ENCODE measurements around the gene SOBP. TPM values are rescaled to one million over a fixed set of nuclear protein-coding genes. Genes with fewer than 3 reads are reported as not detected.

Gene SOBP
- total and polyA plus RNA-seq, 2 experiments from 2014 or later, result 1.5 to 3.0 TPM

GRCh38 chr6:107624541-107624940 lies 134.6 kb downstream of the SOBP start:
- H3K9me2 ChIP-seq (ENCODE audit: insufficient read depth), result 0 out of 2 replicates have a peak, but pooled peaks cover 9% of the 10 kb centered on the region
- Mint-ChIP-seq H3K27ac (no peak overlapping the region), H3K4me1 (peaks cover 70% of the 10 kb centered on the region), H3K4me3 (no peak overlapping the region), H3K9me3 (no peaks in the 10 kb centered on the region), H3K36me3 (ENCODE audit: low read depth) (no peaks in the 10 kb centered on the region), H3K27me3 (ENCODE audit: insufficient read depth, low read depth, poor library complexity) (peaks cover 1% of the 10 kb centered on the region)
- no peaks in the 10 kb centered on the region for H3K79me2 ChIP-seq (replicated peaks; ENCODE audit: insufficient read depth)
- H3K4me1 ChIP-seq (ENCODE audit: insufficient read depth), result peaks cover 53% of the 10 kb centered on the region
- no peaks in the 10 kb centered on the region for H3K27me3 ChIP-seq (ENCODE audit: insufficient read depth)
- no peaks in the 10 kb centered on the region for H3F3A ChIP-seq (replicated peaks; ENCODE audit: low read depth)
- no peak overlapping the region for H3K4me2 ChIP-seq
- DNase-seq (ENCODE audit: low spot score) (no peak), ATAC-seq (no peak)
- H4K20me1 ChIP-seq (replicated peaks; ENCODE audit: insufficient read depth), result no peaks in the 10 kb centered on the region
- H3K36me3 ChIP-seq (ENCODE audit: insufficient read depth), result no peaks in the 10 kb centered on the region
- H3K4me3 ChIP-seq, result no peak overlapping the region
- no peak for TF ChIP-seq REST (IDR thresholded peaks at IDR 0.05; ENCODE audit: unreplicated experiment)
- TF ChIP-seq EZH2 (IDR thresholded peaks at IDR 0.05; ENCODE audit: low read depth, unreplicated experiment), result no peak
- TF ChIP-seq ZNF331 (CRISPR knock-in tag; IDR thresholded peaks at IDR 0.05; ENCODE audit: low read depth), result no peak
- TF ChIP-seq CTCF (conservative IDR thresholded peaks at IDR 0.05; ENCODE audit: low read depth in 2 of 2), result no peak
- TF ChIP-seq ZNF462 (CRISPR knock-in tag; IDR thresholded peaks at IDR 0.05), result no peak
- TF ChIP-seq STAT1 (IDR thresholded peaks at IDR 0.05; ENCODE audit: unreplicated experiment), result no peak
- TF ChIP-seq JUNB (IDR thresholded peaks at IDR 0.05; ENCODE audit: unreplicated experiment), result no peak
- TF ChIP-seq POLR2AphosphoS5 (IDR thresholded peaks at IDR 0.05; ENCODE audit: low read depth), result no peak
- no peak for TF ChIP-seq NANOG (IDR thresholded peaks at IDR 0.05; ENCODE audit: borderline replicate concordance)
- no peak for TF ChIP-seq EZH2phosphoT487 (IDR thresholded peaks at IDR 0.05; ENCODE audit: unreplicated experiment)
- no peak for TF ChIP-seq CREB1 (CRISPR knock-in tag; IDR thresholded peaks at IDR 0.05; ENCODE audit: low read depth)
- TF ChIP-seq ETS1 (IDR thresholded peaks at IDR 0.05), result no peak
- TF ChIP-seq ZNF114 (CRISPR knock-in tag; IDR thresholded peaks at IDR 0.05), result no peak
- H2AFZ ChIP-seq, result no peak overlapping the region
- H3K27ac ChIP-seq (ENCODE audit: low read depth), result no peak overlapping the region; the same call in 1 of the 2 replicates
